D721Med (cell line): ENCODE results near the gene SPDYC.

Experiments used
- DNase-seq: peaks from one replicate; pipeline ENCODE4 v3.0.0; 2011; ENCODE audit warnings: low spot score; ENCODE audit not compliant: insufficient read length
- FAIRE-seq: peaks from 2 replicates; lab custom pipeline; 2011; peaks lifted over from hg19 to GRCh38; lab: Jason Lieb, UNC
- CTCF ChIP-seq: IDR thresholded peaks from 2 replicates; pipeline ENCODE4 v1.5.1; 2012; ENCODE audit warnings: mild to moderate bottlenecking, control low read depth; ENCODE audit not compliant: insufficient read depth; ENCODE audit errors: missing control alignments

SPDYC gene

GRCh38 chr11:65185869-65186341, 15.9 kb downstream of the SPDYC start:
- FAIRE-seq (no peak), DNase-seq (no peak)
- no peak for TF ChIP-seq CTCF

- FAIRE-seq (no peak), DNase-seq (no peak)
- no peak for TF ChIP-seq CTCF
These were observed 16.7 kb downstream of the SPDYC start for GRCh38 chr11:65186701-65187100.

GRCh38 chr11:65187146-65187675, 17.2 kb downstream of the SPDYC start:
- no peak for FAIRE-seq
- no peak for DNase-seq
- no peak for TF ChIP-seq CTCF

DNA sequence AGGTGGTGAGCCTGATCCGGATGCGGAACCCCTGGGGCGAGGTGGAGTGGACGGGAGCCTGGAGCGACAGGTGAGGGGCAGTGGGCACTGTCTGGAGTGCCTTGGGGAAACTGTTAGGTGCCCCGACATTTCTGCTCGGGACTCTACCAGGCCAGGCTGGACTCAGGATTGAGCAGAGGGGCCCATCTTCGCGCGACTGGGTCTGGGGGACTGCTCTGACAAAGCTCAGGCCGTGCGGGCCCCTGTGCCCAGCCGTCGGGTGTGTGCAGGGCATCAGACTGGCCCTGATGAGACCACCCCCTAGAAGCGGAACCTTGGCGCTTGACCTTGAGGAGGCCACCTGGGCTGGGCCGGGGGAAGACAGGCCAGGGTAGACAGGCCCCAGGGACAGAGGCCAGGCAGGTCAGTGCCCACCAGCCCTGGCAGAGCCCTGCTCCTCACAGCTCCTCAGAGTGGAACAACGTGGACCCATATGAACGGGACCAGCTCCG, 18.0 kb downstream of the SPDYC start:
- TF ChIP-seq CTCF = no peak
- DNase-seq = no peak
- no peak for FAIRE-seq

- no peak for FAIRE-seq
- DNase-seq = no peak
- TF ChIP-seq CTCF = no peak
These were observed 18.5 kb downstream of the SPDYC start for GRCh38 chr11:65188486-65188885.

DNA sequence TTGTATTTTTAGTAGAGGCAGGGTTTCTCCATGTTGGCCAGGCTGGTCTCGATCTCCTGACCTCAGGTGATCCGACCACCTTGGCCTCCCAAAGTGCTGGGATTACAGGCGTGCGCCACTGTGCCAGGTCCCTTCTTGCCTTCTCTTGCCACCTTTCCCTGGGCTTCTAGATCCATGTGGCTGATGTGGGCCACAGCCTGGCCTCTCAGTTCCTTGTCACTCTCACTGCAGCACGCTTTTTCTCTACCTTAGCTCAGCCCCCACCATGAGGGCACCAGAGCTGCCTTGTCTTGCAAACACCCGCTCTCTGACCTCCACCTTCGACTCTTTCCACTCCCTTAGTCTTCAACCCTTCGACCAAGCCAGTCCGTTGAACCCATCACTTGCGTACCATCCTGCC, 19.2 kb downstream of the SPDYC start:
- no peak for DNase-seq
- TF ChIP-seq CTCF = no peak
- no peak for FAIRE-seq

- no peak for FAIRE-seq
- TF ChIP-seq CTCF = no peak
- DNase-seq = no peak
These were observed 24.5 kb downstream of the SPDYC start for GRCh38 chr11:65194564-65194963.
